NCI-H1092 treated with DMSO at 0.1 percent for 48 hours (cell line): ENCODE measurements around the gene THRSP.
A peak's percentile ranks its signal among the peaks of the same experiment; 100 is the strongest.
"Not testable (repeated sequence)": the region's sequence is repeated elsewhere in the genome, so short reads cannot be mapped to it uniquely, and the experiment has no call there.

Experiments used
- DNase-seq: peaks from one replicate; lab custom pipeline; 2025; lab: John Stamatoyannopoulos, UW

Gene THRSP

GRCh38 chr11:78066471-78066870, 2.8 kb downstream of the THRSP start:
- DNase-seq, result no peak

- DNase-seq, result no peak
These were observed 4.0 kb downstream of the THRSP start for GRCh38 chr11:78067704-78068103.

- DNase-seq, result no peak
These were observed 5.8 kb downstream of the THRSP start for GRCh38 chr11:78069465-78069864.

GRCh38 chr11:78070621-78071020, 7.0 kb downstream of the THRSP start:
- no peak for DNase-seq

GRCh38 chr11:78071717-78072116, 8.1 kb downstream of the THRSP start:
- DNase-seq, result no peak

GRCh38 chr11:78072455-78072854, 8.8 kb downstream of the THRSP start:
- no peak for DNase-seq

- DNase-seq, result no peak
These were observed 11.1 kb downstream of the THRSP start for GRCh38 chr11:78074756-78075155.

GRCh38 chr11:78076733-78077403, 13.2 kb downstream of the THRSP start:
- no peak for DNase-seq

GRCh38 chr11:78077592-78077991, 13.9 kb downstream of the THRSP start:
- not testable (repeated sequence) for DNase-seq

- DNase-seq, result no peak
These were observed 14.8 kb downstream of the THRSP start for GRCh38 chr11:78078218-78079167.

GRCh38 chr11:78079232-78080083, 15.8 kb downstream of the THRSP start, which contains the start of gene NDUFC2:
Gene NDUFC2 (minus strand): TSS chr11:78079862. CDS start chr11:78079744, 118 bp downstream.
- DNase-seq, result peak; percentile 89

GRCh38 chr11:78080084-78080817, 16.6 kb downstream of the THRSP start:
- DNase-seq, result no peak

GRCh38 chr11:78080818-78081495, 17.3 kb downstream of the THRSP start:
- no peak for DNase-seq

GRCh38 chr11:78081583-78081982, 17.9 kb downstream of the THRSP start:
- no peak for DNase-seq

- no peak for DNase-seq
These were observed 18.5 kb downstream of the THRSP start for GRCh38 chr11:78082146-78082545.

GRCh38 chr11:78083021-78083420, 19.4 kb downstream of the THRSP start:
- DNase-seq, result no peak

GRCh38 chr11:78084506-78084905, 20.8 kb downstream of the THRSP start:
- not testable (repeated sequence) for DNase-seq

GRCh38 chr11:78085972-78086371, 22.3 kb downstream of the THRSP start:
- no peak for DNase-seq

GRCh38 chr11:78086521-78087074, 22.9 kb downstream of the THRSP start:
- not testable (repeated sequence) for DNase-seq

- no peak for DNase-seq
These were observed 30.6 kb downstream of the THRSP start for GRCh38 chr11:78094250-78094649.
